IMR-90 (cell line): ENCODE data around the gene C12orf57. TPM values are rescaled to one million over a fixed set of nuclear protein-coding genes. Genes with fewer than 3 reads are reported as not detected.

ENCODE experiments used
- ATAC-seq: fragments of 200-7000 bp; cut with Tn5 transposase; 2 replicates; pipeline ENCODE4 v1.9.1; 2020; ENCODE audit warnings: low read depth, mild to moderate bottlenecking, moderate library complexity
- BruUV-seq: library from RNA; stranded (reverse); fragments of 400-500 nt; replicated peaks from 2 replicates; lab custom pipeline; 2021; lab: Mats Ljungman, UMichigan
- CTCF ChIA-PET: fragments of 300-600 bp; formaldehyde crosslinking; extraction: SDS; loops from one replicate; lab custom pipeline; 2021; ENCODE audit warnings: antibody characterized with exemption; lab: Yijun Ruan, JAX
- POLR2A ChIA-PET: fragments of 300-600 bp; sonication (Branson Sonifier 250); formaldehyde crosslinking; loops from one replicate; lab custom pipeline; 2022; ENCODE audit warnings: antibody characterized with exemption; ENCODE audit not compliant: unreplicated experiment; lab: Charles Lee
- DNase-seq: peaks from one replicate; pipeline ENCODE4 v3.0.0; 2013
- H2AFZ ChIP-seq: replicated peaks from 2 replicates; pipeline ENCODE3; 2013; ENCODE audit warnings: low read length, mild to moderate bottlenecking; ENCODE audit not compliant: poor library complexity
- H2AK5ac ChIP-seq: 2 replicates; pipeline ENCODE4 v1.6.1; 2013; ENCODE audit warnings: low read depth, low read length, inconsistent platforms
- H2AK9ac ChIP-seq: replicated peaks from 2 replicates; pipeline ENCODE3; 2013; ENCODE audit warnings: mild to moderate bottlenecking, low read depth, low read length, moderate library complexity; ENCODE audit not compliant: poor library complexity
- H2BK120ac ChIP-seq: 2 replicates; pipeline ENCODE4 v1.6.1; 2013; ENCODE audit warnings: low read depth, low read length, inconsistent platforms
- H2BK15ac ChIP-seq: 3 replicates; pipeline ENCODE4 v1.6.1; 2013; ENCODE audit warnings: low read depth, low read length, inconsistent platforms
- H2BK20ac ChIP-seq: 2 replicates; pipeline ENCODE4 v1.6.1; 2013; ENCODE audit warnings: low read depth, mild to moderate bottlenecking, inconsistent platforms, low read length, moderate library complexity
- H2BK5ac ChIP-seq: 2 replicates; pipeline ENCODE4 v1.6.1; 2013; ENCODE audit warnings: mild to moderate bottlenecking, low read depth, low read length, inconsistent platforms; ENCODE audit not compliant: poor library complexity, severe bottlenecking
- H3K14ac ChIP-seq: replicated peaks from 2 replicates; pipeline ENCODE4 v1.6.1; 2013; ENCODE audit warnings: low read depth, low read length, inconsistent platforms
- H3K18ac ChIP-seq: 2 replicates; pipeline ENCODE4 v1.6.1; 2013; ENCODE audit warnings: low read depth, low read length, control low read depth
- H3K23ac ChIP-seq: 2 replicates; pipeline ENCODE4 v1.6.1; 2013; ENCODE audit warnings: low read depth, low read length, inconsistent platforms
- H3K27ac ChIP-seq: 2 replicates; pipeline ENCODE4 v1.5.1; 2013; ENCODE audit warnings: mild to moderate bottlenecking, control low read depth, low read length; ENCODE audit not compliant: insufficient read depth
- H3K27me3 ChIP-seq: 2 replicates; pipeline ENCODE4 v1.6.1; 2013; ENCODE audit warnings: low read length; ENCODE audit not compliant: control insufficient read depth, insufficient read depth
- H3K36me3 ChIP-seq: 2 replicates; pipeline ENCODE4 v1.6.1; 2013; ENCODE audit warnings: low read length, mixed read lengths; ENCODE audit not compliant: control insufficient read depth, insufficient read depth
- H3K4ac ChIP-seq: 2 replicates; pipeline ENCODE4 v1.6.1; 2013; ENCODE audit warnings: low read depth, low read length, inconsistent platforms
- H3K4me1 ChIP-seq: 2 replicates; pipeline ENCODE4 v1.6.1; 2013; ENCODE audit warnings: low read length, mixed read lengths; ENCODE audit not compliant: control insufficient read depth, insufficient read depth
- H3K4me2 ChIP-seq: 2 replicates; pipeline ENCODE4 v1.6.1; 2013; ENCODE audit warnings: low read depth, mild to moderate bottlenecking, control low read depth, low read length, moderate library complexity
- H3K4me3 ChIP-seq: 2 replicates; pipeline ENCODE4 v1.5.1; 2013; ENCODE audit warnings: low read depth, mild to moderate bottlenecking, control low read depth, low read length, moderate library complexity; ENCODE audit not compliant: insufficient read depth
- H3K56ac ChIP-seq: 2 replicates; pipeline ENCODE4 v1.6.1; 2013; ENCODE audit warnings: low read length, inconsistent platforms; ENCODE audit not compliant: insufficient read depth; ENCODE audit errors: extremely low read depth
- H3K79me1 ChIP-seq, 2 experiments: 2 replicates each; pipeline ENCODE4 v1.6.1; 2013; ENCODE audit warnings: low read length in 2 of 2, inconsistent platforms in 1 of 2, low read depth in 1 of 2
- H3K9ac ChIP-seq: 2 replicates; pipeline ENCODE4 v1.6.1; 2013; ENCODE audit warnings: low read depth, low read length, control low read depth
- H3K9me1 ChIP-seq: 2 replicates; pipeline ENCODE4 v1.6.1; 2013; ENCODE audit warnings: low read length, inconsistent platforms; ENCODE audit not compliant: insufficient read depth
- H3K9me3 ChIP-seq: 2 replicates; pipeline ENCODE4 v1.6.1; 2013; ENCODE audit warnings: low read length; ENCODE audit not compliant: control insufficient read depth, insufficient read depth
- H4K20me1 ChIP-seq: 2 replicates; pipeline ENCODE4 v1.6.1; 2013; ENCODE audit warnings: low read length, inconsistent platforms; ENCODE audit not compliant: insufficient read depth
- H4K5ac ChIP-seq: 2 replicates; pipeline ENCODE4 v1.6.1; 2013; ENCODE audit warnings: mild to moderate bottlenecking, low read depth, low read length, control low read depth
- H4K8ac ChIP-seq, 2 experiments: 2 replicates each; pipeline ENCODE4 v1.6.1; 2013; ENCODE audit warnings: low read depth in 2 of 2, low read length in 2 of 2, control low read depth in 1 of 2, inconsistent platforms in 1 of 2
- H4K91ac ChIP-seq: 2 replicates; pipeline ENCODE4 v1.6.1; 2013; ENCODE audit warnings: low read depth, low read length, inconsistent platforms; ENCODE audit not compliant: insufficient read depth
- POLR2A ChIP-seq: IDR thresholded peaks from 2 replicates; pipeline ENCODE4 v1.6.1; 2012; ENCODE audit warnings: mild to moderate bottlenecking, low read depth, low read length
- RAD21 ChIP-seq: IDR thresholded peaks from 2 replicates; pipeline ENCODE4 v1.6.1; 2012; ENCODE audit warnings: low read length, improper control_type of control experiment
- RCOR1 ChIP-seq: IDR thresholded peaks from 2 replicates; pipeline ENCODE4 v1.6.1; 2012; ENCODE audit warnings: mild to moderate bottlenecking, low read length, improper control_type of control experiment; ENCODE audit not compliant: insufficient replicate concordance
- WGBS, 2 experiments: methylation state at CpG; one replicate each; pipeline versions ENCODE4 v1.1.5 to v1.1.7; 2013; ENCODE audit warnings: missing lambda C conversion rate in 2 of 2; ENCODE audit not compliant: insufficient read length in 1 of 2; ENCODE audit errors: extremely low coverage in 2 of 2; 5-methylcytosine and 5-hydroxymethylcytosine counted together
- dilution Hi-C: fragments of 300-500 bp; cut with HindIII; formaldehyde crosslinking; loops from one replicate; pipeline ENCODE4 v1.14.3; 2018; ENCODE audit warnings: low sequenced_read_pairs; ENCODE audit not compliant: unreplicated experiment
- in situ Hi-C: fragments of 300-500 bp; cut with MboI; formaldehyde crosslinking; loops from 3 replicates; pipeline ENCODE4 v1.14.3; 2019; ENCODE audit warnings: low sequenced_read_pairs, inconsistent platforms, mixed read lengths
- intact Hi-C: fragments of 100-400 bp; cut with micrococcal nuclease; formaldehyde crosslinking; loops from 2 replicates; pipeline ENCODE4 v1.10.0; 2022
- polyA plus RNA-seq, 3 experiments: library from polyadenylated mRNA; depleted of rRNA; stranded (reverse); fragments of >200 nt; gene quantifications; 2 replicates each; pipeline ENCODE4 v1.2.3, GENCODE V29; 2012; ENCODE audit warnings: low replicate concordance in 1 of 3
- total RNA-seq: library from RNA; depleted of rRNA; stranded (reverse); fragments of >200 nt; gene quantifications from 2 replicates; pipeline ENCODE4 v1.2.3, GENCODE V29; 2012

Gene C12orf57
- total and polyA plus RNA-seq, 2 of the 4 experiments (the other 2 are of a cell fraction): 238 to 530 TPM

GRCh38 chr12:6899427-6899826 lies 44.4 kb upstream of the C12orf57 start:
- Histone ChIP-seq H4K8ac (no peak overlapping the region), H2BK15ac (no peak overlapping the region), H3K4ac (no peak overlapping the region), H3K27me3 (no peaks in the 10 kb centered on the region), H3K4me2 (no peak overlapping the region), H3K79me1 (no peaks in the 10 kb centered on the region), H4K20me1 (no peaks in the 10 kb centered on the region), H3K14ac (no peak overlapping the region), H3K27ac (no peak overlapping the region), H4K91ac (no peak overlapping the region), H3K4me3 (no peak overlapping the region), H2AFZ (no peak overlapping the region), H3K56ac (no peak overlapping the region), H3K18ac (no peak overlapping the region), H4K5ac (no peak overlapping the region), H3K9me1 (no peaks in the 10 kb centered on the region; the same call in 1 of the 2 replicates), H2BK5ac (no peak overlapping the region), H2AK9ac (no peak overlapping the region), H2BK120ac (no peak overlapping the region), H3K4me1 (peaks cover 3% of the 10 kb centered on the region), H2BK20ac (no peak overlapping the region), H2AK5ac (no peak overlapping the region), H3K36me3 (no peaks in the 10 kb centered on the region), H3K9ac (no peak overlapping the region), H3K9me3 (no peaks in the 10 kb centered on the region), H3K23ac (no peak overlapping the region)
- POLR2A ChIA-PET: no interaction called here
- TF ChIP-seq POLR2A (no peak), RAD21 (no peak), RCOR1 (no peak)
- in situ Hi-C loops (no loop called here), intact Hi-C loops (no loop called here), dilution Hi-C loops (no loop called here)
- no peak for DNase-seq
- ATAC-seq: no peak
- no TSS peak for BruUV-seq
- CTCF ChIA-PET: interaction anchor here (0.9 kb wide), 1 partner anchor 27 kb away, joined by 3 read pairs; no protein-coding TSS in a partner anchor
- WGBS, 2 experiments: 100% methylated on average over 1 of the region's 5 CpGs; no CpG with 5 or more reads in 1 of the 2 experiments
